SK-N-SH (cell line): Measurements from ENCODE around the gene YKT6.

Source experiments
- EP300 ChIP-seq, 2 experiments: IDR thresholded peaks; 2 replicates each; pipeline versions ENCODE4 v1.4.0 to v1.6.1; 2012; ENCODE audit warnings: borderline replicate concordance in 1 of 2, low read depth in 1 of 2, low read length in 1 of 2
- FOSL2 ChIP-seq: IDR thresholded peaks from 2 replicates; pipeline ENCODE4 v1.4.0; 2012; ENCODE audit warnings: low read depth, mild to moderate bottlenecking, moderate library complexity, borderline replicate concordance
- GATA2 ChIP-seq: sonication (generic); formaldehyde crosslinking; IDR thresholded peaks from 2 replicates; pipeline ENCODE4 v1.5.0; 2020; ENCODE audit warnings: mild to moderate bottlenecking, missing genetic modification reagents
- JUND ChIP-seq: IDR thresholded peaks from 2 replicates; pipeline ENCODE4 v1.4.0; 2012
- MAX ChIP-seq: IDR thresholded peaks from 2 replicates; pipeline ENCODE4 v1.4.0; 2012; ENCODE audit warnings: low read depth
- POLR2AphosphoS5 ChIP-seq: IDR thresholded peaks from 2 replicates; pipeline ENCODE4 v1.6.1; 2012; ENCODE audit warnings: low read depth, low read length
- RAD21 ChIP-seq: IDR thresholded peaks from 2 replicates; pipeline ENCODE4 v1.6.1; 2012; ENCODE audit warnings: mild to moderate bottlenecking, low read length
- REST ChIP-seq: IDR thresholded peaks from 2 replicates; pipeline ENCODE4 v1.6.1; 2012; ENCODE audit warnings: mild to moderate bottlenecking, low read depth, low read length, moderate library complexity
- RXRA ChIP-seq: IDR thresholded peaks from 2 replicates; pipeline ENCODE4 v1.4.0; 2012; ENCODE audit warnings: low read depth, mild to moderate bottlenecking, borderline replicate concordance
- SMC3 ChIP-seq: IDR thresholded peaks from 2 replicates; pipeline ENCODE4 v1.6.1; 2012; ENCODE audit warnings: low read depth, low read length, improper control_type of control experiment
- TF ChIP-seq, protein P1 (sequence below): fragments of 200-600 bp; sonication (generic); IDR thresholded peaks from 2 replicates; pipeline ENCODE4 v1.6.1; 2017; ENCODE audit warnings: antibody characterized with exemption, mild to moderate bottlenecking, moderate library complexity
- TF ChIP-seq, protein P2 (sequence below): fragments of 150-350 bp; IDR thresholded peaks from 2 replicates; pipeline ENCODE4 v1.6.1; 2016; ENCODE audit warnings: mild to moderate bottlenecking, low read depth, low read length

- TF ChIP-seq, protein P1, sequence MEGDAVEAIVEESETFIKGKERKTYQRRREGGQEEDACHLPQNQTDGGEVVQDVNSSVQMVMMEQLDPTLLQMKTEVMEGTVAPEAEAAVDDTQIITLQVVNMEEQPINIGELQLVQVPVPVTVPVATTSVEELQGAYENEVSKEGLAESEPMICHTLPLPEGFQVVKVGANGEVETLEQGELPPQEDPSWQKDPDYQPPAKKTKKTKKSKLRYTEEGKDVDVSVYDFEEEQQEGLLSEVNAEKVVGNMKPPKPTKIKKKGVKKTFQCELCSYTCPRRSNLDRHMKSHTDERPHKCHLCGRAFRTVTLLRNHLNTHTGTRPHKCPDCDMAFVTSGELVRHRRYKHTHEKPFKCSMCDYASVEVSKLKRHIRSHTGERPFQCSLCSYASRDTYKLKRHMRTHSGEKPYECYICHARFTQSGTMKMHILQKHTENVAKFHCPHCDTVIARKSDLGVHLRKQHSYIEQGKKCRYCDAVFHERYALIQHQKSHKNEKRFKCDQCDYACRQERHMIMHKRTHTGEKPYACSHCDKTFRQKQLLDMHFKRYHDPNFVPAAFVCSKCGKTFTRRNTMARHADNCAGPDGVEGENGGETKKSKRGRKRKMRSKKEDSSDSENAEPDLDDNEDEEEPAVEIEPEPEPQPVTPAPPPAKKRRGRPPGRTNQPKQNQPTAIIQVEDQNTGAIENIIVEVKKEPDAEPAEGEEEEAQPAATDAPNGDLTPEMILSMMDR, result no peak
- no peak for TF ChIP-seq SMC3
- no peak for TF ChIP-seq EP300 (IDR thresholded peaks at IDR 0.05; ENCODE audit: borderline replicate concordance in 1 of 2, low read depth in 1 of 2, low read length in 1 of 2)
- no peak for TF ChIP-seq MAX
- no peak for TF ChIP-seq RAD21
- TF ChIP-seq, protein P2, sequence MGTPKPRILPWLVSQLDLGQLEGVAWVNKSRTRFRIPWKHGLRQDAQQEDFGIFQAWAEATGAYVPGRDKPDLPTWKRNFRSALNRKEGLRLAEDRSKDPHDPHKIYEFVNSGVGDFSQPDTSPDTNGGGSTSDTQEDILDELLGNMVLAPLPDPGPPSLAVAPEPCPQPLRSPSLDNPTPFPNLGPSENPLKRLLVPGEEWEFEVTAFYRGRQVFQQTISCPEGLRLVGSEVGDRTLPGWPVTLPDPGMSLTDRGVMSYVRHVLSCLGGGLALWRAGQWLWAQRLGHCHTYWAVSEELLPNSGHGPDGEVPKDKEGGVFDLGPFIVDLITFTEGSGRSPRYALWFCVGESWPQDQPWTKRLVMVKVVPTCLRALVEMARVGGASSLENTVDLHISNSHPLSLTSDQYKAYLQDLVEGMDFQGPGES, result no peak
- TF ChIP-seq REST, result no peak
- TF ChIP-seq FOSL2, result no peak
- TF ChIP-seq JUND, result no peak
- no peak for TF ChIP-seq GATA2 (CRISPR knock-in tag)
- no peak for TF ChIP-seq RXRA
- no peak for TF ChIP-seq POLR2AphosphoS5
Observed at GRCh38 chr7:44193011-44193802, 7.6 kb upstream of the YKT6 start.
